ENCODE measurements around the gene CCDC83.

- TF ChIP-seq POU6F1 (CRISPR knock-in tag; IDR thresholded peaks at IDR 0.05; ENCODE audit: borderline replicate concordance, low read depth) = no peak
- no peak for TF ChIP-seq ZFP3 (CRISPR knock-in tag; IDR thresholded peaks at IDR 0.05)
- no peak for TF ChIP-seq PPARA (CRISPR knock-in tag; IDR thresholded peaks at IDR 0.05; ENCODE audit: borderline replicate concordance)
- TF ChIP-seq TOX (CRISPR knock-in tag; IDR thresholded peaks at IDR 0.05; ENCODE audit: borderline replicate concordance) = no peak
- no peak for TF ChIP-seq SNAI2 (CRISPR knock-in tag; IDR thresholded peaks at IDR 0.05)
- TF ChIP-seq BACH2 (CRISPR knock-in tag; IDR thresholded peaks at IDR 0.05; ENCODE audit: borderline replicate concordance) = no peak
- no peak for TF ChIP-seq ZFP30 (CRISPR knock-in tag; IDR thresholded peaks at IDR 0.05)
- no peak for TF ChIP-seq CREB5 (CRISPR knock-in tag; IDR thresholded peaks at IDR 0.05; ENCODE audit: low read depth)
- no peak for TF ChIP-seq ESRRG (CRISPR knock-in tag; IDR thresholded peaks at IDR 0.05)
- TF ChIP-seq TCF4 (CRISPR knock-in tag; IDR thresholded peaks at IDR 0.05; ENCODE audit: borderline replicate concordance) = no peak
- TF ChIP-seq ZNF8 (CRISPR knock-in tag; IDR thresholded peaks at IDR 0.05) = no peak
- no peak for TF ChIP-seq GLIS3 (CRISPR knock-in tag; IDR thresholded peaks at IDR 0.05)
These were observed 28.9 kb upstream of the CCDC83 start for GRCh38 chr11:85826116-85826855.

All from SK-N-SH treated with all-trans-retinoic acid at 6 μM for 48 hours (cell line).